ENCODE results near the gene ITGB2. TPM values are rescaled to one million over a fixed set of nuclear protein-coding genes. Genes with fewer than 3 reads are reported as not detected.
"Not testable (repeated sequence)": the region's sequence is repeated elsewhere in the genome, so short reads cannot be mapped to it uniquely, and the experiment has no call there.

ITGB2 gene
- polyA plus RNA-seq, 4 donors = 4.5 to 17.1 (median 15.9) TPM

DNA sequence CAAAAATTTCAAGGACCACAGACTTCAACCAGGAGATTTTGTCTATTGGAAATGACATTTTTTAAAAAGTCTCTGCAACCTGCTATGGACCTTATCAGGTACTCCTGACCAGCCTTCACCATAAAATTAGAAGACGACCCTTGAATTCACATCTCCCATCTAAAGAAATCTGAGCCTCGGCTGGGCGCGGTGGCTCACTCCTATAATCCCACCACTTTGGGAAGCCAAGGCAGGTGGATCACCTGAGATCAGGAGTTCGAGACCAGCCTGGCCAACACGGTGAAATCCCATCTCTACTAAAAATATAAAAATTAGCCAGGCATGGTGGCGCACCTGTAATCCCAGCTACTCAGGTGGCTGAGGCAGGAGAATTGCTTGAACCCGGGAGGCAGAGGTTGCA lies 41.5 kb downstream of the ITGB2 start:
- H3K4me1 ChIP-seq (ENCODE audit: control insufficient read depth in 3 of 3, insufficient read depth in 2 of 3, low read depth in 1 of 3, low read length in 2 of 3) = peaks cover 0 to 31% (median 5%) of the 10 kb centered on the region in 3 donors
- H3K27ac ChIP-seq (ENCODE audit: low read depth in 1 of 3, low read length in 2 of 3); H3K9me3 ChIP-seq (ENCODE audit: control insufficient read depth in 2 of 2, insufficient read depth in 1 of 2, low read depth in 1 of 2, low read length in 1 of 2); DNase-seq; H3K36me3 ChIP-seq (ENCODE audit: control insufficient read depth in 3 of 3, insufficient read depth in 2 of 3, low read depth in 1 of 3, low read length in 3 of 3); FAIRE-seq; H3K27me3 ChIP-seq (ENCODE audit: control insufficient read depth in 3 of 3, insufficient read depth in 3 of 3, low read length in 3 of 3); H3K4me3 ChIP-seq (ENCODE audit: low read depth in 1 of 3, low read length in 3 of 3): not testable (repeated sequence)
- WGBS, 3 donors = 89 to 96% (median 91%) methylated on average over 8 of the region's 8 CpGs

DNA sequence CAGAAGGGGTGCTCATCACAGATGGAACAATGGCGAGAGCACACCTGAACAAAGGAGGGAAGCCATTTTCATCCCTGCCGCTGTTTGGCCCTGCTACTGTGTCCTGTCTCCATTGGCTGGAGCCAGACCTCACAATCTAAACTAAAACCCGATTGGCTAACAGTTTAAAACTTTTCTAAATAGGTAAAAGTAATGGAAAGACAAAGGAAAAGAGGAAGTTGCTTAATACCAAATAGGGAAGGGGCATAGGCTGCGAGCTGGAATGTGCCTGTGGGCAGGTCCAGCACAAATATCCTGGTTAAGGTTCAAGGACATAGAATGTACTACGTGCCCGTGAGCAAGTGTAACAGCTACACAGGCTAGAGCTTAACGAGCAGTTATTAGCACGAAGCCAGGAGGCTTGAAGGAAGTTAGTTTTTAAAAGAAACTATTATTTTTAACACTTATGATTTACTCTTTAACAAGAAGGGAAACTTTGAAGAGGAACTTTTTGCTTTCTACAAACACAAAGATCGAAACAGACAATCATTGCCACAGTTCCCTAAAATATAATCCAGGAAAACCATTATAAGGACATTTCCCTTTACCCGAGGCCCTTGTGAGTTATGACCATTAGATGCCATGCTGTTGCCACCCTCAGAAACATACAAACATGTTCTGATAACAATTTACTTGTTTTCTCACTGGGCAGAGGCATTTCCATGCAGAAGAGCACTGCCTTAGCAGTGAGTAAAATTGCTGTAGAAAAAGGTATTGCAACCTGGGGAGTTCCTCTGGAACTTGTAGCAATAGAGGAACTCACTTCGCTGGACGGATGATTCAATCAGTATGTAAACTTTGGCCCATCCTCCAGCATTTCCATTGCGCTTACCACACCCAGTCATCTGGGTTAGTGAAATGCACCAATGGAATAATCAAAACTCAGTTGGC lies 42.4 kb downstream of the ITGB2 start:
- FAIRE-seq (no peak), DNase-seq (peak; percentile 64 to 84)
- Histone ChIP-seq H3K4me3 (ENCODE audit: low read depth in 1 of 3, low read length in 3 of 3) (no peak overlapping the region), H3K36me3 (ENCODE audit: control insufficient read depth in 3 of 3, insufficient read depth in 2 of 3, low read depth in 1 of 3, low read length in 3 of 3) (no peaks in the 10 kb centered on the region), H3K27me3 (ENCODE audit: control insufficient read depth in 3 of 3, insufficient read depth in 3 of 3, low read length in 3 of 3) (no peaks in the 10 kb centered on the region), H3K9me3 (ENCODE audit: control insufficient read depth in 2 of 2, insufficient read depth in 1 of 2, low read depth in 1 of 2, low read length in 1 of 2) (no peaks in the 10 kb centered on the region), H3K4me1 (ENCODE audit: control insufficient read depth in 3 of 3, insufficient read depth in 2 of 3, low read depth in 1 of 3, low read length in 2 of 3) (peaks cover 0 to 31% (median 5%) of the 10 kb centered on the region in 3 donors), H3K27ac (ENCODE audit: low read depth in 1 of 3, low read length in 2 of 3) (peak overlapping the region; percentile 49 to 79 (median 65))
- WGBS, 3 donors = 35 to 56% (median 42%) methylated on average over 13 of the region's 13 CpGs

GRCh38 chr21:44876849-44877575 lies 43.7 kb downstream of the ITGB2 start:
- H3K4me1 ChIP-seq (ENCODE audit: control insufficient read depth in 3 of 3, insufficient read depth in 2 of 3, low read depth in 1 of 3, low read length in 2 of 3) = peaks cover 0 to 36% (median 5%) of the 10 kb centered on the region in 3 donors

DNA sequence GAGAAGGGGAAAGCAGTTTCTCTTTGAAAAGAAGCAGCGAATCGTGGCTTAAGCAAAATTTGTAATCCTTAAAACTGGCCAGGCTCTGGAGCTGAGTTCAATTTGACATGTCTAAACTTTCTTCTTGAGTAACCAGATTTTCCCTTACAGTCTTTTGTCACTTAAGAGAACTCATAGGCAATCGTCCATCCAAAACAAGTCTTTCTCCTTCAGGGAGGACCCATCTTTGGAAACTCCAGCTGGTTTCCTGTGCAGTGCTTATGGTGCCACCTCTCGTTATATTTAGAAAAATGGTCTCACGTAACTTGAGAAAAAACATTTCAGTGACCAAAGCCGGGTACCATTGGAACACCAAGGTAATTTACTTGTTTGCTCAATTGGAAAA lies 45.4 kb downstream of the ITGB2 start:
- Histone ChIP-seq H3K36me3 (ENCODE audit: control insufficient read depth in 3 of 3, insufficient read depth in 2 of 3, low read depth in 1 of 3, low read length in 3 of 3) (no peaks in the 10 kb centered on the region), H3K9me3 (ENCODE audit: control insufficient read depth in 2 of 2, insufficient read depth in 1 of 2, low read depth in 1 of 2, low read length in 1 of 2) (no peaks in the 10 kb centered on the region), H3K4me1 (ENCODE audit: control insufficient read depth in 3 of 3, insufficient read depth in 2 of 3, low read depth in 1 of 3, low read length in 2 of 3) (peaks cover 2 to 40% (median 17%) of the 10 kb centered on the region in 3 donors), H3K27ac (ENCODE audit: low read depth in 1 of 3, low read length in 2 of 3) (peak overlapping the region; percentile 90 to 96 (median 92)), H3K4me3 (ENCODE audit: low read depth in 1 of 3, low read length in 3 of 3) (peak overlapping the region in 2 of 3 donors; percentile 49 to 59), H3K27me3 (ENCODE audit: control insufficient read depth in 3 of 3, insufficient read depth in 3 of 3, low read length in 3 of 3) (no peaks in the 10 kb centered on the region)
- peak in 1 of 2 donors; percentile 46 for DNase-seq
- FAIRE-seq = no peak
- 24 to 26% (median 26%) methylated on average over 6 of the region's 6 CpGs for WGBS, 3 donors

More at GRCh38 chr21:44876849-44877575, 43.7 kb downstream of the ITGB2 start:
- Histone ChIP-seq H3K36me3 (ENCODE audit: control insufficient read depth in 3 of 3, insufficient read depth in 2 of 3, low read depth in 1 of 3, low read length in 3 of 3) (no peaks in the 10 kb centered on the region), H3K9me3 (ENCODE audit: control insufficient read depth in 2 of 2, insufficient read depth in 1 of 2, low read depth in 1 of 2, low read length in 1 of 2) (no peaks in the 10 kb centered on the region), H3K4me3 (ENCODE audit: low read depth in 1 of 3, low read length in 3 of 3) (no peak overlapping the region), H3K27ac (ENCODE audit: low read depth in 1 of 3, low read length in 2 of 3) (no peak overlapping the region), H3K27me3 (ENCODE audit: control insufficient read depth in 3 of 3, insufficient read depth in 3 of 3, low read length in 3 of 3) (no peaks in the 10 kb centered on the region)
- WGBS, 3 donors = 83 to 90% (median 87%) methylated on average over 10 to 12 of the region's 12 CpGs
- DNase-seq = no peak
- FAIRE-seq = no peak

- FAIRE-seq (no peak), DNase-seq (peak in 1 of 2 donors; percentile 43)
- WGBS, 3 donors = 3 to 5% (median 4%) methylated on average over 49 of the region's 49 CpGs
Observed at GRCh38 chr21:44874497-44875315, 46.0 kb downstream of the ITGB2 start.

GRCh38 chr21:44874240-44874496 lies 46.5 kb downstream of the ITGB2 start:
- FAIRE-seq = no peak
- Histone ChIP-seq H3K4me1 (ENCODE audit: control insufficient read depth in 3 of 3, insufficient read depth in 2 of 3, low read depth in 1 of 3, low read length in 2 of 3) (peaks cover 4 to 45% (median 17%) of the 10 kb centered on the region in 3 donors), H3K36me3 (ENCODE audit: control insufficient read depth in 3 of 3, insufficient read depth in 2 of 3, low read depth in 1 of 3, low read length in 3 of 3) (no peaks in the 10 kb centered on the region)

More at GRCh38 chr21:44874497-44875315, 46.0 kb downstream of the ITGB2 start:
- Histone ChIP-seq H3K9me3 (ENCODE audit: control insufficient read depth in 2 of 2, insufficient read depth in 1 of 2, low read depth in 1 of 2, low read length in 1 of 2) (no peaks in the 10 kb centered on the region), H3K4me1 (ENCODE audit: control insufficient read depth in 3 of 3, insufficient read depth in 2 of 3, low read depth in 1 of 3, low read length in 2 of 3) (peaks cover 2 to 44% (median 17%) of the 10 kb centered on the region in 3 donors), H3K27me3 (ENCODE audit: control insufficient read depth in 3 of 3, insufficient read depth in 3 of 3, low read length in 3 of 3) (no peaks in the 10 kb centered on the region), H3K36me3 (ENCODE audit: control insufficient read depth in 3 of 3, insufficient read depth in 2 of 3, low read depth in 1 of 3, low read length in 3 of 3) (no peaks in the 10 kb centered on the region), H3K4me3 (ENCODE audit: low read depth in 1 of 3, low read length in 3 of 3) (peak overlapping the region; percentile 46 to 59 (median 49)), H3K27ac (ENCODE audit: low read depth in 1 of 3, low read length in 2 of 3) (peak overlapping the region; percentile 90 to 96 (median 92))

DNA sequence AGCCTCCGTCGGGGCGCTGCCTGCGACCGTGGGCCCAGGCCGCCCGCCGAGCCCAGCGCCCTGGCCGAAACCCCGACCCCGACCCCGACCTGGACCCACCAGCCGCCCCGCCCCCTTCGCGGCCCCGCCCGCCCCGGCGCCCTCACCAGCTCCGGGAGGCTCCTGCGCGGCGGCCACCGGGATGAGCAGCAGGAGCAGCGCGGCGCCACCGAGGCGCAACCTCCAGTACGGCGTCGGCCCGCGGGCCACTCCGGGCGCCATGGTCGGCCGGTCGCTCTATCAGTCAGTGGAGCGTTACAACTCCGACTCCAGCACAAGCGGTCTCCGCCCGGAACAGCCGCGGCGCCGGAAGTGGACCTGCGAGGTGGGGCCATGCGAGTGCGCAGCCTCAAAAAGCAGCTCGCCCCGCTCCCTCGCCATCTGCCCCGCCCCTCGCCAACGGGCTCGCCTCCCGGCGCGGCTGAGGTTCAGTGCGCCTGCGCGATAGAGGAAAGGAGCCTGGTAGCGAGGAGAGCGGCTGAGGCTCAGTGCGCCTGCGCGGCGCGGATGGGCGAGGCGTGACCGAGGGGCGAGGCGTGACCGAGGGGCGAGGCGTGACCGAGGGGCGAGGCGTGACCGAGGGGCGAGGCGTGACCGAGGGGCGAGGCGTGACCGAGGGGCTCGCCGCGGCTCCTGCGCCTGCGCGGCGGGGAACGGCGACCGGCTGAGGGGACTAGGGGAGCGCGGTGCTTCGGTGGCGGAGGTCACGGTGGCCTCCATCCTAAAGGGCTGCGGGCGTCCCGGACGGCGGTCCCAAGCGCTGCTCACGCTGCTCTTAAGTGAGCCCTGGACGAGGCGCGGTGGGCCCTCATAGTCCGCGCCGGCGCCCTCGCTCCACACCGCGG lies 47.1 kb downstream of the ITGB2 start, which contains the start of gene PTTG1IP:
TSS of gene PTTG1IP (minus strand) at position 335 of the 884 bp plus-strand sequence. CDS start at position 261, 74 bp downstream.
- H3K27me3 ChIP-seq (ENCODE audit: control insufficient read depth in 3 of 3, insufficient read depth in 3 of 3, low read length in 3 of 3) = no peaks in the 10 kb centered on the region
- DNase-seq = peak; percentile 99 to 100
- peaks cover 6 to 40% (median 16%) of the 10 kb centered on the region in 3 donors for H3K4me1 ChIP-seq (ENCODE audit: control insufficient read depth in 3 of 3, insufficient read depth in 2 of 3, low read depth in 1 of 3, low read length in 2 of 3)
- no peaks in the 10 kb centered on the region for H3K9me3 ChIP-seq (ENCODE audit: control insufficient read depth in 2 of 2, insufficient read depth in 1 of 2, low read depth in 1 of 2, low read length in 1 of 2)
- FAIRE-seq = no peak
- H3K36me3 ChIP-seq (ENCODE audit: control insufficient read depth in 3 of 3, insufficient read depth in 2 of 3, low read depth in 1 of 3, low read length in 3 of 3) = no peaks in the 10 kb centered on the region
- peak within 1 kb of the TSS; percentile 76 to 94 (median 87) for H3K4me3 ChIP-seq (ENCODE audit: low read depth in 1 of 3, low read length in 3 of 3)
- 0 to 1% (median 0%) methylated on average over 85 to 123 of the region's 123 CpGs for WGBS, 3 donors
- H3K27ac ChIP-seq (ENCODE audit: low read depth in 1 of 3, low read length in 2 of 3) = peak within 1 kb of the TSS; percentile 90 to 96 (median 92)

More at GRCh38 chr21:44874240-44874496, 46.5 kb downstream of the ITGB2 start:
- DNase-seq = peak; percentile 28 to 68
- no peaks in the 10 kb centered on the region for H3K9me3 ChIP-seq (ENCODE audit: control insufficient read depth in 2 of 2, insufficient read depth in 1 of 2, low read depth in 1 of 2, low read length in 1 of 2)
- peak overlapping the region; percentile 46 to 59 (median 49) for H3K4me3 ChIP-seq (ENCODE audit: low read depth in 1 of 3, low read length in 3 of 3)
- no peaks in the 10 kb centered on the region for H3K27me3 ChIP-seq (ENCODE audit: control insufficient read depth in 3 of 3, insufficient read depth in 3 of 3, low read length in 3 of 3)
- WGBS, 3 donors = 1 to 3% (median 2%) methylated on average over 20 of the region's 20 CpGs
- peak overlapping the region; percentile 90 to 96 (median 92) for H3K27ac ChIP-seq (ENCODE audit: low read depth in 1 of 3, low read length in 2 of 3)

All from small intestine (tissue), 7 donors.